Measurements from ENCODE around the gene SLC16A11. TPM values are rescaled to one million over a fixed set of nuclear protein-coding genes. Genes with fewer than 3 reads are reported as not detected.
"Not testable (repeated sequence)": the region's sequence is repeated elsewhere in the genome, so short reads cannot be mapped to it uniquely, and the experiment has no call there.

SLC16A11 gene
- polyA plus RNA-seq, 10 donors, result 0.11 to 0.48 (median 0.17) TPM; not detected in 1

GRCh38 chr17:7011415-7011814, 32.5 kb downstream of the SLC16A11 start:
- no peak for DNase-seq

- no peak for DNase-seq
Measured at GRCh38 chr17:7010523-7010922, 33.4 kb downstream of the SLC16A11 start.

GRCh38 chr17:7007143-7007542, 36.7 kb downstream of the SLC16A11 start:
- DNase-seq, result no peak

- DNase-seq, result no peak
Measured at GRCh38 chr17:7005716-7006115, 38.2 kb downstream of the SLC16A11 start.

GRCh38 chr17:7004398-7005253, 39.3 kb downstream of the SLC16A11 start:
- DNase-seq, result peak in 2 of 3 donors; percentile 66 to 82

GRCh38 chr17:7003745-7004144, 40.1 kb downstream of the SLC16A11 start:
- no peak for DNase-seq

GRCh38 chr17:7002288-7003047, 41.4 kb downstream of the SLC16A11 start:
- DNase-seq, result no peak

- no peak for DNase-seq
Measured at GRCh38 chr17:7001318-7001961, 42.5 kb downstream of the SLC16A11 start.

GRCh38 chr17:6998855-6999508, 44.9 kb downstream of the SLC16A11 start:
- no peak for DNase-seq

- no peak for DNase-seq
Measured at GRCh38 chr17:6997171-6997570, 46.7 kb downstream of the SLC16A11 start.

- peak in 1 of 3 donors; percentile 50 for DNase-seq
Measured at GRCh38 chr17:6996256-6997011, 47.5 kb downstream of the SLC16A11 start.

- DNase-seq, result peak in 1 of 3 donors; percentile 65
Measured at GRCh38 chr17:6995500-6996255, 48.2 kb downstream of the SLC16A11 start, which contains the start of gene ALOX12. ALOX12 (plus strand) TSS chr17:6996049; CDS start chr17:6996118, 69 bp downstream.

GRCh38 chr17:6994666-6995256, 49.1 kb downstream of the SLC16A11 start:
- DNase-seq, result no peak

- DNase-seq, result no peak
Measured at GRCh38 chr17:6994118-6994598, 49.7 kb downstream of the SLC16A11 start.

- DNase-seq, result not testable (repeated sequence)
Measured at GRCh38 chr17:6993613-6994056, 50.3 kb downstream of the SLC16A11 start.

All from muscle of back (tissue), 11 donors.